HG03342 (cell line): ENCODE results near the gene NUDT9.

ENCODE experiments used
- ATAC-seq: cut with Tn5 transposase; IDR thresholded peaks from one replicate; pipeline ENCODE4 v1.9.1; 2021; ENCODE audit warnings: mild to moderate bottlenecking, moderate library complexity; ENCODE audit not compliant: unreplicated experiment

NUDT9 gene

DNA sequence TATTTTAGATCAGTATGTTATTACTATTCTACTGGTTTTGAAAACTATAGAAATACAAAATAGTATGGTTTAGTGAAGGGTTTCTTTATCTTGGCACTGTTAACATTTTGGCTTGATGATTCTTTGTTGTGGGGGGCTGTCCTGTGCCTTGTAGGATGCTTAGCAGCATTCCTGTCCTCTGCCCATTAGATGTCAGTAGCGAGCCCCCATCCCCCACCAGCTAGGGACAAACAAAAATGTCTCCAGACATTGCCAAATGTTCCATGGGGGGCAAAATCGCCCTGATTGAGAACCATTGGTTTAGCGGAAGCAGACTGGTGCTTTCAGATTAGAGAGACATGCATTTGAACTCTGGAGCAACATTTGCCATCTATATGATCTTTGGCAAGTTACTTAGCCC is 83.5 kb downstream of the NUDT9 start:
- ATAC-seq: no peak

DNA sequence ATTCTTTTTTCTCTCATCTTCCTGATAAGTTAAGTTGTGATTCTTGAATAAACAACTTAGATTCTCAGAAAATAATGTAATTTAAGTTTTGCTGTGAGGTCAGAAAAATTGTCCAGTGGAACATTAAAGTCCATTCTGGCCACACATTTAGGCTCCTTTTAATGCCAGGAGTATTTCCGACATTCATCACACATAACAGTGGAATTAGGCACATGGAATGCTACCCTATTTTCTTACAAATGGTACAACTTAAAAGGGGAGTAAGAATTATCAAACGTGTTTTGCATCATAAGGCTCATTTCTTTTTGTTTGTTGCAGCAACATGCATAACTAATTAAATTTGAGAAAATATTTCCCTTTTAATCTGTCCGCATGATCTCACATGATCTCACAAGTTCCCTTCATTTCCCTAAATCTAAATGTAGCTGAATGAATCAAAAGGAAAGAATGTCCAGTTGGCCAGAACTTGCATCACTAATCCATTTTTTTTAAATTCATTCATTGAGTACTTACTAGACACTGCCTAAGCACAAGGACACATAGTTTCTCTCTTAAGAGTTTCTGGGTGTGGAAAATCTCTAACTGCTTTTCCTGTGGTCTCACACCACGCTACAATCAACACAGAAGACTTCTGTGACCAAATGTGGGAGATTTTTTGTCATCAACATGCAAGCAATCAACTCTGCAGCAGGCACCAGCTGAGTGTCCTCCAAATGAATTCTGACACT is 84.8 kb downstream of the NUDT9 start:
- ATAC-seq: no peak
